BE2C (cell line): ENCODE results near the gene ZNF618.

ENCODE experiments used
- DNase-seq: peaks from one replicate; pipeline ENCODE4 v3.0.0-alpha.2; 2020
- H3K27me3 ChIP-seq: fragments of 250-450 bp; sonication (Bioruptor Pico); 2 replicates; pipeline ENCODE4 v1.5.1; 2020; ENCODE audit warnings: mild to moderate bottlenecking
- H3K36me3 ChIP-seq: fragments of 250-450 bp; sonication (Bioruptor Pico); 2 replicates; pipeline ENCODE4 v1.5.1; 2020; ENCODE audit warnings: mild to moderate bottlenecking
- H3K4me1 ChIP-seq: fragments of 250-450 bp; sonication (Bioruptor Pico); 2 replicates; pipeline ENCODE4 v1.5.1; 2020
- H3K4me3 ChIP-seq: 2 replicates; pipeline ENCODE4 v1.5.1; 2011; ENCODE audit warnings: low read depth, low read length
- H3K9me3 ChIP-seq: fragments of 250-450 bp; sonication (Bioruptor Pico); 2 replicates; pipeline ENCODE4 v1.5.1; 2020
- CTCF ChIP-seq: IDR thresholded peaks from 2 replicates; pipeline ENCODE4 v1.5.1; 2012; ENCODE audit warnings: mild to moderate bottlenecking, low read depth, low read length

The ZNF618 gene

GRCh38 chr9:114001794-114002261 is 125.7 kb downstream of the ZNF618 start:
- TF ChIP-seq CTCF = no peak
- peaks cover 47% of the 10 kb centered on the region for H3K36me3 ChIP-seq
- H3K27me3 ChIP-seq = no peaks in the 10 kb centered on the region
- no peak for DNase-seq
- peaks cover 31% of the 10 kb centered on the region for H3K4me1 ChIP-seq
- no peaks in the 10 kb centered on the region for H3K9me3 ChIP-seq
- no peak overlapping the region for H3K4me3 ChIP-seq

- H3K27me3 ChIP-seq = no peaks in the 10 kb centered on the region
- H3K36me3 ChIP-seq = peaks cover 44% of the 10 kb centered on the region
- TF ChIP-seq CTCF = no peak
- no peaks in the 10 kb centered on the region for H3K9me3 ChIP-seq
- peaks cover 29% of the 10 kb centered on the region for H3K4me1 ChIP-seq
- DNase-seq = no peak
- H3K4me3 ChIP-seq = no peak overlapping the region
Measured at GRCh38 chr9:114002271-114002985, 126.3 kb downstream of the ZNF618 start.

- peaks cover 47% of the 10 kb centered on the region for H3K36me3 ChIP-seq
- TF ChIP-seq CTCF = no peak
- peaks cover 24% of the 10 kb centered on the region for H3K4me1 ChIP-seq
- DNase-seq = no peak
- H3K9me3 ChIP-seq = no peaks in the 10 kb centered on the region
- no peak overlapping the region for H3K4me3 ChIP-seq
- H3K27me3 ChIP-seq = no peaks in the 10 kb centered on the region
Measured at GRCh38 chr9:114002986-114003350, 126.9 kb downstream of the ZNF618 start.

- TF ChIP-seq CTCF = no peak
- no peak for DNase-seq
- Histone ChIP-seq H3K27me3 (no peaks in the 10 kb centered on the region), H3K36me3 (peaks cover 47% of the 10 kb centered on the region), H3K4me1 (peaks cover 20% of the 10 kb centered on the region), H3K9me3 (no peaks in the 10 kb centered on the region), H3K4me3 (no peak overlapping the region)
Measured at GRCh38 chr9:114003351-114003750, 127.2 kb downstream of the ZNF618 start.

GRCh38 chr9:114003758-114004157 is 127.6 kb downstream of the ZNF618 start:
- H3K4me3 ChIP-seq = no peak overlapping the region
- no peak for DNase-seq
- H3K27me3 ChIP-seq = no peaks in the 10 kb centered on the region
- no peak for TF ChIP-seq CTCF
- H3K9me3 ChIP-seq = no peaks in the 10 kb centered on the region
- H3K4me1 ChIP-seq = peaks cover 17% of the 10 kb centered on the region
- H3K36me3 ChIP-seq = peaks cover 51% of the 10 kb centered on the region

GRCh38 chr9:114004221-114004716 is 128.2 kb downstream of the ZNF618 start:
- no peak overlapping the region for H3K4me3 ChIP-seq
- H3K4me1 ChIP-seq = peaks cover 19% of the 10 kb centered on the region
- no peaks in the 10 kb centered on the region for H3K27me3 ChIP-seq
- no peaks in the 10 kb centered on the region for H3K9me3 ChIP-seq
- H3K36me3 ChIP-seq = peaks cover 51% of the 10 kb centered on the region
- no peak for DNase-seq
- no peak for TF ChIP-seq CTCF
